ENCODE results near the gene TOR1AIP2.
"Not testable (repeated sequence)": the region's sequence is repeated elsewhere in the genome, so short reads cannot be mapped to it uniquely, and the experiment has no call there.

Gene TOR1AIP2

DNA sequence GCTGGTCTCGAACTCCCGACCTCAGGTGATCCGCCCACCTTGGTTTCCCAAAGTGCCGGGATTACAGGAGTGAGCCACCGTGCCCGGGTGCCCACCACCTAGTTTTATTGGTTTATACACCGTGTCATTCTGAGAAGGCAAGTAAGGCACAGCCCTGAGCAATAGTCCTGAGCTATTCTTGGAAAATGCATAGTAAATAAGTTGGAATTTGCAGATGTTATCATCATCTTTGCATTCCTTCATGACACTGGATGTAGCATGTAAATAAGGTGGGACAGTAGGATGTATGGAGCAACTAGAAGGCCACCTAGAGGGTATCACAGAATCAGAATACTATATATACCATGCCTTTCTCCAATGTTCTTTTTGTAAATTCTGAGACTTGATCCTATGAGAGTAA lies 11.0 kb downstream of the TOR1AIP2 start:
- no peak for TF ChIP-seq POLR2A (IDR thresholded peaks at IDR 0.05; ENCODE audit: low read depth, low read length)
- no peak for TF ChIP-seq SPI1 (IDR thresholded peaks at IDR 0.05; ENCODE audit: low read depth, low read length)
- TF ChIP-seq TAF1 (IDR thresholded peaks at IDR 0.05; ENCODE audit: low read depth, low read length) = no peak
- no peak for TF ChIP-seq POLR2AphosphoS5 (IDR thresholded peaks at IDR 0.05; ENCODE audit: low read depth, low read length)
- no peak for TF ChIP-seq POU2F2 (IDR thresholded peaks at IDR 0.05; ENCODE audit: low read depth, low read length)
- TF ChIP-seq PAX5 (IDR thresholded peaks at IDR 0.05; ENCODE audit: insufficient read depth, low read length, severe bottlenecking) = no peak
- DNase-seq (ENCODE audit: insufficient read length, low spot score) = no peak
- no peak for FAIRE-seq

- DNase-seq (ENCODE audit: insufficient read length, low spot score) (no peak), FAIRE-seq (no peak)
- TF ChIP-seq SPI1 (IDR thresholded peaks at IDR 0.05; ENCODE audit: low read depth, low read length) (no peak), POLR2A (IDR thresholded peaks at IDR 0.05; ENCODE audit: low read depth, low read length) (no peak), POLR2AphosphoS5 (IDR thresholded peaks at IDR 0.05; ENCODE audit: low read depth, low read length) (no peak), PAX5 (IDR thresholded peaks at IDR 0.05; ENCODE audit: insufficient read depth, low read length, severe bottlenecking) (no peak), TAF1 (IDR thresholded peaks at IDR 0.05; ENCODE audit: low read depth, low read length) (no peak), POU2F2 (IDR thresholded peaks at IDR 0.05; ENCODE audit: low read depth, low read length) (no peak)
Observed at GRCh38 chr1:179865377-179865776, 12.2 kb downstream of the TOR1AIP2 start.

GRCh38 chr1:179860652-179861051 lies 17.0 kb downstream of the TOR1AIP2 start:
- FAIRE-seq (no peak), DNase-seq (ENCODE audit: insufficient read length, low spot score) (no peak)
- TF ChIP-seq POU2F2 (IDR thresholded peaks at IDR 0.05; ENCODE audit: low read depth, low read length) (no peak), SPI1 (IDR thresholded peaks at IDR 0.05; ENCODE audit: low read depth, low read length) (no peak), PAX5 (IDR thresholded peaks at IDR 0.05; ENCODE audit: insufficient read depth, low read length, severe bottlenecking) (no peak), POLR2A (IDR thresholded peaks at IDR 0.05; ENCODE audit: low read depth, low read length) (no peak), POLR2AphosphoS5 (IDR thresholded peaks at IDR 0.05; ENCODE audit: low read depth, low read length) (no peak), TAF1 (IDR thresholded peaks at IDR 0.05; ENCODE audit: low read depth, low read length) (no peak)

DNA sequence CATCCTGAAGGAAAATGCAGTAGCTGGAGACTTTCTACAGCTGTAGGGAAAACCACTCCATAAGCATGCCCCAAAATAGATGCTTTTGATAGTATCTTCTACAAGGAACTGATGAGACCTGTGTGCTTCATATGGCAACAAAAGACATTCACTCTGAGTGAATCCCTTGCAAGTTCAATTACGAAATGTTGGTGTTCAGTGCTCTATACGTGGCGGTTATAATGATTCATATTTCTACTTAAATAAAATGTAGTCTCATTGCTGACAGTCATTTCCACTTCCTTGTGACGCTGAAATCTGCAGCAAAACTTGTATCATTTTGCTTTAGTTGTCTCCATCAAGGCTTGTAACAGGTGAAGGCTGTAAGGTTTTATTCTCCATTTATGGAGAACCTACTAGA lies 20.6 kb downstream of the TOR1AIP2 start:
- FAIRE-seq (no peak), DNase-seq (ENCODE audit: insufficient read length, low spot score) (no peak)
- no peak for TF ChIP-seq PAX5 (IDR thresholded peaks at IDR 0.05; ENCODE audit: insufficient read depth, low read length, severe bottlenecking)
- no peak for TF ChIP-seq SPI1 (IDR thresholded peaks at IDR 0.05; ENCODE audit: low read depth, low read length)
- TF ChIP-seq POLR2A (IDR thresholded peaks at IDR 0.05; ENCODE audit: low read depth, low read length) = no peak
- TF ChIP-seq TAF1 (IDR thresholded peaks at IDR 0.05; ENCODE audit: low read depth, low read length) = no peak
- TF ChIP-seq POU2F2 (IDR thresholded peaks at IDR 0.05; ENCODE audit: low read depth, low read length) = no peak
- no peak for TF ChIP-seq POLR2AphosphoS5 (IDR thresholded peaks at IDR 0.05; ENCODE audit: low read depth, low read length)

DNA sequence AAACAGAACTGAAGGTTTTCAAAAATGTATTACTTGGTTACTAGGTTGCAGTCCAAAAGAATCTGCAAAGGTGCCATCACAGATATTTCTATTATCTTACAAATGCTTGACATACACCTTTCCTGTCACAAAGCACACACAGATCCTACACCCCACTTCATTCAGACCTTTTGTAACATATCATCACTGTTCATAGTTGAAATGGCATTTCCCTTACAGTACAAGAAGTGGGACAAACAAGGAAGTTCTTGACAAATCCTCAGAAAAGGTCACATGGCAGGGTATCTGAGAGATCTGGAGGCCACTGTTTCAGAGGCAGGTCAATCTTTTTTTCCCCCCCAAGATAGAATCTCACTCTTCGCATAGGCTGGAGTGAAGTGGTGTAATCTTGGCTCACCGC lies 21.3 kb downstream of the TOR1AIP2 start:
- no peak for FAIRE-seq
- no peak for DNase-seq (ENCODE audit: insufficient read length, low spot score)
- TF ChIP-seq TAF1 (IDR thresholded peaks at IDR 0.05; ENCODE audit: low read depth, low read length) (no peak), POU2F2 (IDR thresholded peaks at IDR 0.05; ENCODE audit: low read depth, low read length) (no peak), POLR2A (IDR thresholded peaks at IDR 0.05; ENCODE audit: low read depth, low read length) (no peak), PAX5 (IDR thresholded peaks at IDR 0.05; ENCODE audit: insufficient read depth, low read length, severe bottlenecking) (no peak), POLR2AphosphoS5 (IDR thresholded peaks at IDR 0.05; ENCODE audit: low read depth, low read length) (no peak), SPI1 (IDR thresholded peaks at IDR 0.05; ENCODE audit: low read depth, low read length) (no peak)

GRCh38 chr1:179855831-179856230 lies 21.8 kb downstream of the TOR1AIP2 start:
- not testable (repeated sequence) for FAIRE-seq; DNase-seq (ENCODE audit: insufficient read length, low spot score)

GRCh38 chr1:179853102-179853501 lies 24.5 kb downstream of the TOR1AIP2 start:
- TF ChIP-seq PAX5 (IDR thresholded peaks at IDR 0.05; ENCODE audit: insufficient read depth, low read length, severe bottlenecking) = no peak
- TF ChIP-seq POU2F2 (IDR thresholded peaks at IDR 0.05; ENCODE audit: low read depth, low read length) = no peak
- no peak for TF ChIP-seq POLR2AphosphoS5 (IDR thresholded peaks at IDR 0.05; ENCODE audit: low read depth, low read length)
- TF ChIP-seq POLR2A (IDR thresholded peaks at IDR 0.05; ENCODE audit: low read depth, low read length) = no peak
- no peak for TF ChIP-seq SPI1 (IDR thresholded peaks at IDR 0.05; ENCODE audit: low read depth, low read length)
- no peak for TF ChIP-seq TAF1 (IDR thresholded peaks at IDR 0.05; ENCODE audit: low read depth, low read length)
- FAIRE-seq (no peak), DNase-seq (ENCODE audit: insufficient read length, low spot score) (no peak)

- no peak for FAIRE-seq
- TF ChIP-seq POLR2A (IDR thresholded peaks at IDR 0.05; ENCODE audit: low read depth, low read length) = no peak
- TF ChIP-seq SPI1 (IDR thresholded peaks at IDR 0.05; ENCODE audit: low read depth, low read length) = no peak
- TF ChIP-seq POLR2AphosphoS5 (IDR thresholded peaks at IDR 0.05; ENCODE audit: low read depth, low read length) = no peak
- no peak for TF ChIP-seq PAX5 (IDR thresholded peaks at IDR 0.05; ENCODE audit: insufficient read depth, low read length, severe bottlenecking)
- DNase-seq (ENCODE audit: insufficient read length, low spot score) = no peak
Observed at GRCh38 chr1:179848233-179848632, 29.4 kb downstream of the TOR1AIP2 start.

DNA sequence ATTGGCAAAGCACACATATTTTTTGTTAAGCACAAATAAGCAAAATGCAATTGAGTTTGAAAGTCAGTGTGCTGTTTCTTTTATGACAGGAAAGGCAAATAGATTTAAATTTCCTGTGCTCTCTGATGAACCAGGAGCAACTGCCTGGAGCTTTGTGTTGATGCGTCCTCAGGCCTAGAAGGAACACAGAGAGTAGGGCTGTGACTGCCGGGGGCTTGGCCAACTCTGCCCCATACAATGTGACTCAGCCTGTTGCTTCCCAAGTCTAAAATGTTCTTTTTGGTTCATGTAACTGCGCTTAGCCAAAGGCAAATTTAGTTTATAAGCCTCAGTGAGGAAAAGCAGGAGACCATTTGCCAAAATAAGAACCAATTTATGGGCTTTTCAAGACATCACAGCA lies 37.5 kb downstream of the TOR1AIP2 start:
- DNase-seq (ENCODE audit: insufficient read length, low spot score) (no peak), FAIRE-seq (no peak)
- TF ChIP-seq TAF1 (IDR thresholded peaks at IDR 0.05; ENCODE audit: low read depth, low read length) (no peak), PAX5 (IDR thresholded peaks at IDR 0.05; ENCODE audit: insufficient read depth, low read length, severe bottlenecking) (no peak), POLR2AphosphoS5 (IDR thresholded peaks at IDR 0.05; ENCODE audit: low read depth, low read length) (no peak), POLR2A (IDR thresholded peaks at IDR 0.05; ENCODE audit: low read depth, low read length) (no peak), POU2F2 (IDR thresholded peaks at IDR 0.05; ENCODE audit: low read depth, low read length) (no peak), SPI1 (IDR thresholded peaks at IDR 0.05; ENCODE audit: low read depth, low read length) (no peak)

- FAIRE-seq; DNase-seq (ENCODE audit: insufficient read length, low spot score): not testable (repeated sequence)
Observed at GRCh38 chr1:179836686-179837445, 40.7 kb downstream of the TOR1AIP2 start.

All from GM12891 (cell line).